Dendritic cell treated with granulocyte-macrophage colony-stimulating factor and Interleukin-4, amounts not matched to agents 40 ng/mL and 50 ng/mL, for 4 days (primary cell): ENCODE measurements around the gene CLDND2.
A peak's percentile ranks its signal among the peaks of the same experiment; 100 is the strongest.
"Not testable (repeated sequence)": the region's sequence is repeated elsewhere in the genome, so short reads cannot be mapped to it uniquely, and the experiment has no call there.

Experiments
- H3K27ac Mint-ChIP-seq: one replicate; pipeline ENCODE4 v1.8.0; 2022; ENCODE audit warnings: mild to moderate bottlenecking, mixed read lengths
- H3K27me3 Mint-ChIP-seq: one replicate; pipeline ENCODE4 v1.8.0; 2022; ENCODE audit warnings: mild to moderate bottlenecking, mixed read lengths
- H3K36me3 Mint-ChIP-seq: one replicate; pipeline ENCODE4 v1.8.0; 2022; ENCODE audit warnings: low read depth, mixed read lengths
- H3K4me1 Mint-ChIP-seq: one replicate; pipeline ENCODE4 v1.8.0; 2022; ENCODE audit warnings: low read depth, mixed read lengths
- H3K4me3 Mint-ChIP-seq: one replicate; pipeline ENCODE4 v1.8.0; 2022; ENCODE audit warnings: mild to moderate bottlenecking, moderate library complexity, mixed read lengths
- H3K9me3 Mint-ChIP-seq: one replicate; pipeline ENCODE4 v1.8.0; 2022; ENCODE audit warnings: mixed read lengths
- intact Hi-C: fragments of 100-400 bp; cut with micrococcal nuclease; formaldehyde crosslinking; loops from one replicate; pipeline ENCODE4 v1.15.0; 2022

Gene CLDND2, protein sequence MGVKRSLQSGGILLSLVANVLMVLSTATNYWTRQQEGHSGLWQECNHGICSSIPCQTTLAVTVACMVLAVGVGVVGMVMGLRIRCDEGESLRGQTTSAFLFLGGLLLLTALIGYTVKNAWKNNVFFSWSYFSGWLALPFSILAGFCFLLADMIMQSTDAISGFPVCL

DNA sequence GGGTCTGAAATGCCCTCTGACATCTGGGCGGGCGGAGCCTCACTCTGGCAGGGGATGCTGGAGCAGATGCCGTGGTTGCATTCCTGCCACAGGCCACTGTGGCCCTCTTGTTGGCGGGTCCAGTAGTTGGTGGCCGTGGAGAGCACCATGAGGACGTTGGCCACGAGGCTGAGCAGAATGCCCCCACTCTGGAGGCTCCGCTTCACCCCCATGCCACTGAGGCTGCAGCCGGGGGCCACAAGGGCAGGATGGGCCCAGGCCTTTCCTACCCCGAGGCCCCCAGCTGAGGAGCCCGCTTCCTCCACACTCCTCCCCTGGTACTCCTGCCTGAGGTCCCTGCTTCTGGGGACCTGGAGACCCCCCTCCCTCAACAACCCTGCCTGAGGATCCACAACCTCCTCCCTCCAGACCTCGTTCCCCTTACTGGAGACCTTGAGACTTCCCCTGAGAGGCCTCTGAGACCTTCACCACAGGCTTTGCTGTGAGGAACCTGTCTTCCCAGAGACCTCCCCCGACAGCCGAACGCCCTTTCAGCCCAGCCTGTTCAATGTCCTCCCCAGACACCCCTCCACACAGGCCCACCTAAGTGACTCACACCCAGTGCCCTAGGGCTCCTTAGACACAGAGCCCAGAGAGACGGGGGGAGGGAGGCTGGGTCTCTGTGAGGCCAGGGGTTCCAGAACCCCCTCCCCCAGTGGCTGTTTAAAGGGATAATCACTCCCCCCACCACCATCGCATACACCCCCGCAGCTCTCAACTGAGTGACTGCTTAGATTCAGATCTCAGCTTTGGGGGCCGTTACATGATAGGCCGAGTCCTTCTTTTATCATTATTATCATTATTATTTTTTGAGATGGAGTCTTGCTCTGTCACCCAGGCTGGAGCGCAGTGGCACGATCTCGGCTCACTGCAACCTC lies at the start of gene CLDND2:
Gene CLDND2, minus strand, starts transcription at position 638 of the 917 bp plus-strand sequence. Its CDS starts 426 bp downstream, at position 212.
- intact Hi-C loops: no loop called here
- Mint-ChIP-seq H3K27me3 (no peaks in the 10 kb centered on the region), H3K27ac (peak within 1 kb of the TSS; percentile 85), H3K9me3 (no peaks in the 10 kb centered on the region), H3K4me1 (peaks cover 65% of the 10 kb centered on the region), H3K4me3 (peak within 1 kb of the TSS; percentile 77), H3K36me3 (peaks cover 13% of the 10 kb centered on the region)

DNA sequence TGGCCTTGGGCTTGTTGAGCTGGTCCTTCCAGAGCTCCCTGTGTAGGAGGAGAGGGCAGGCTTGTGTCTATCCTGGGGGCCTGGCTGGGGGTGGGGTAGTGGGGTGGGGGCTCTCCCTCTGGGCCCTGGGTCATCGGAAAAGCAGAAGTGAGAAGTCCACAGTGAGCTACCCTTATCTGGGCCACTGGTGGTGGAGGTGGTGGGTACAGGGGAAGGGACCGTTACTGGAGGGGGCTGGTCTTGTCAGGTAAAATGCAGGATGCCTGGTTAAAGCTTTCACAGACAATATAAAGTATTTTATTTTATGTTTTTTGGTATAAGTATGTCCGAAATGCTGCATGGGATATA lies 49.0 kb upstream of the CLDND2 start:
- peaks cover 12% of the 10 kb centered on the region for H3K27me3 Mint-ChIP-seq
- peaks cover 23% of the 10 kb centered on the region for H3K36me3 Mint-ChIP-seq
- peak overlapping the region; percentile 66 for H3K4me3 Mint-ChIP-seq
- H3K9me3 Mint-ChIP-seq: no peaks in the 10 kb centered on the region
- intact Hi-C loops: no loop called here
- H3K4me1 Mint-ChIP-seq: peaks cover 63% of the 10 kb centered on the region
- peak overlapping the region; percentile 92 for H3K27ac Mint-ChIP-seq

DNA sequence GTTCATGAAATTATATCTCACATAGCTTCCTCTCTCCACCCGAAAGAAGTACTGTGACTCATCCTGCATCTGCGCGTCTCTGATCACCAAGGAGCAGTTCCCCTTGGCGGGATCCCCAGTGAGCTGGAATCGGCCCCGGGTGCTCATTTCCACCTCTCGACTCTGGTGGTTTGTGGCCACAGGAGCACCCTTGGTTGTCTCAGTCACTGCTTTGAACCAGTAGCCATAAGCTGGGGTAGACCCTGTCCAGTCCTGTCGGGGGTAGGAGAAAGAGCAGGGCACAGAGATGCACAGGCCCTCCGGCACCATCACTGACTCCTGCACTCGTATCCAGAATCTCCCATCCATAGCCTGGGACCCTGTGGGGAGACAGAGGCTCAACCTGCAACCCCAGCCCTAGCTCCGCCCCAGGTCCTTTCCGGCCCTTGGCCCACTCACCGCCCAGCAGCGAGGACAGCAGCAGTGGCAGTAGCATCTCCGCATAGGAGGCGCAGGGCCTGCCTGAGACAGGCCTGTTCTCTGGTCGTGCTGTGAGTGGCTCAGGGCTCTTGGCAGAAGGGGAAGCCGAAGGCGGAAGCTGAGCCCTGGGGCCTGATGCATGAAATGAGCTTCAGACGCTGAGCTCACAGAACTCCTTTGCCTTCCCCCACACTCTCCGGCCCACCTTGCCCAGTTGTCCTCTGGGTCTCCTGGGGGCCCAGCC lies 48.5 kb upstream of the CLDND2 start, which contains the start of gene SIGLEC10:
Gene SIGLEC10, minus strand, starts transcription at position 536 of the 703 bp plus-strand sequence. Its CDS starts 61 bp downstream, at position 475.
- peak within 1 kb of the TSS; percentile 66 for H3K4me3 Mint-ChIP-seq
- H3K9me3 Mint-ChIP-seq: no peaks in the 10 kb centered on the region
- H3K36me3 Mint-ChIP-seq: peaks cover 28% of the 10 kb centered on the region
- H3K27me3 Mint-ChIP-seq: peaks cover 12% of the 10 kb centered on the region
- H3K4me1 Mint-ChIP-seq: peaks cover 63% of the 10 kb centered on the region
- intact Hi-C loops: no loop called here
- peak within 1 kb of the TSS; percentile 92 for H3K27ac Mint-ChIP-seq

DNA sequence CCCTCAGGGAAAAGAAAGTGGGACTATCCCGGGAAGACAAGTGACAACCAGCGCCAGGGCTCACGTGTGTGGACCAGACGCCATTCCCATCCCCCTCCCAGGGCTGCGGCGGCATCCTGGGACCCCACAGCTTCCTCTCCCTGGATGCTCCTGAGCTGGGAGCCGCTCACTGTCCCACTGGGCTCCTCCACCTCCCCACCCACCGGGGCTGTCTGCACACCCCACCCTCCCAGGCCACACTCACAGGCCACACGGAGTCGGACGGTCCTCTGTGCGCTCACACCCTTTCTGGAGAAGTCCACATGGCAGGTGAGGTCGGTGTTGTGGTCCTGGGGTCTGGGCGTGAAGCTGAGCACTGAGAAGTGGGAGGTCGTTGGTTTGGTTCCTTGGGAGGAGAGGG lies 47.6 kb upstream of the CLDND2 start:
- H3K27ac Mint-ChIP-seq: peak overlapping the region; percentile 92
- intact Hi-C loops, H3K27me3 Mint-ChIP-seq, H3K9me3 Mint-ChIP-seq, H3K4me3 Mint-ChIP-seq: not testable (repeated sequence)
- H3K36me3 Mint-ChIP-seq: peaks cover 33% of the 10 kb centered on the region
- H3K4me1 Mint-ChIP-seq: peaks cover 55% of the 10 kb centered on the region

DNA sequence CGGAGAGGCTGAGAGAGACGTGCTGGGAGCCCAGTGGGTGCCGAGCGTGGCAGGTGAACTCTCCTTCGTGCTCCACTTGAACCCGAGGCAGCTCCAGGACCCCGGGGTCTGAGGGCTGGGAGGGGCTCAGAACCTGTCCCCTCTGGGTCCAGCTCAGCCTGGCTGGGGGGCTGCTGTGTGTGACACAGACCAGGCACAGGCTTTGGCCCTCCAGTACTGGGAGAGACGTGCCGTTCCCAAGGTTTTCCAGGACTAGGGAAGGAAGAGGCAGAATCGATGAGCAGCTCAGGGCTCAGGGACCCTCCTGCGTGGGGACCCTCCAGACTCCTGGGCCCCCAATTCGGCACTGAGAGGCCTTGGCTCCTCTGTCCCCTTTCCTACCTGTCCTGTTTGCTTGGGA lies 46.4 kb upstream of the CLDND2 start:
- peaks cover 2% of the 10 kb centered on the region for H3K27me3 Mint-ChIP-seq
- peaks cover 43% of the 10 kb centered on the region for H3K36me3 Mint-ChIP-seq
- intact Hi-C loops: no loop called here
- H3K9me3 Mint-ChIP-seq: no peaks in the 10 kb centered on the region
- H3K4me1 Mint-ChIP-seq: peaks cover 55% of the 10 kb centered on the region
- H3K27ac Mint-ChIP-seq: peak overlapping the region; percentile 50
- H3K4me3 Mint-ChIP-seq: no peak overlapping the region

DNA sequence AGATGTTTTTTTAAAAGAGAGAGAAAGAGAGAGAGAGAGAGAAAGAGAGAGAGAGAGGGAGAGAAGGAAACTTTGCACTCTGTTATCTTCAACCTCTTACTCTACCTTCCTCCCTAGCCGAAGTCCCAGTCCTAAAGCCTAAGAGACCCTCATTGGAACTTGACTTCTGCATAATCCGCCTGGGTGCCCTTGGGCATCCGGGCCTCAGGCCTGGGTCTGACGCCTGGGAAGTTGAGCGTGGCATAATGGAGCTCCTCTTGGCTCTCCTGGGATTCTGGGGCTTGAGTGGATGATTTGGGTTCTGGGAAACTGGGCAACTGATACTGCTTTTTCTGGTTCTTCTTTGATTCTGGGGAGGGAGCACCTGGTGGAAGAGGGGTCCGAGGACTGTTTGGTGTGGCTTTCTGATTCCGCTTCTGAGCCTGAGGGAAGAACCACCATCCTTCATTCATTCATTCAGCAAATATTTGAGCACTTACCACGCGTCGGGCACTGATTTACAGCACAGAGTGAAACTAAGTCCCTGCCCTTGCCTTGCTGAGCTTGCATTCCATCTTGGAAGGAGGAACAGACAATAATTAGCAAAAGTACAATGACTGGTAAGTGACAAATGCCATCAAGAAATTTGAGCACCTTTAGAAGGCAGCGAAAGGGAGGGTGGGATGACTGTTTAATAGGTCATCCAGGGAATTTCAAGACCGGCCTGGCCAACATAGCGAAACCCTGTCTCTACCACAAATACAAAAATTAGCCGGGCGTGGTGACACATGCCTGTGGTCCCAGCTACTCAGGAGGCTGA lies 42.3 kb upstream of the CLDND2 start:
- Mint-ChIP-seq H3K36me3 (peaks cover 43% of the 10 kb centered on the region), H3K4me3 (no peak overlapping the region), H3K4me1 (peaks cover 58% of the 10 kb centered on the region), H3K9me3 (no peaks in the 10 kb centered on the region), H3K27me3 (peaks cover 2% of the 10 kb centered on the region), H3K27ac (no peak overlapping the region)
- intact Hi-C loops: no loop called here

DNA sequence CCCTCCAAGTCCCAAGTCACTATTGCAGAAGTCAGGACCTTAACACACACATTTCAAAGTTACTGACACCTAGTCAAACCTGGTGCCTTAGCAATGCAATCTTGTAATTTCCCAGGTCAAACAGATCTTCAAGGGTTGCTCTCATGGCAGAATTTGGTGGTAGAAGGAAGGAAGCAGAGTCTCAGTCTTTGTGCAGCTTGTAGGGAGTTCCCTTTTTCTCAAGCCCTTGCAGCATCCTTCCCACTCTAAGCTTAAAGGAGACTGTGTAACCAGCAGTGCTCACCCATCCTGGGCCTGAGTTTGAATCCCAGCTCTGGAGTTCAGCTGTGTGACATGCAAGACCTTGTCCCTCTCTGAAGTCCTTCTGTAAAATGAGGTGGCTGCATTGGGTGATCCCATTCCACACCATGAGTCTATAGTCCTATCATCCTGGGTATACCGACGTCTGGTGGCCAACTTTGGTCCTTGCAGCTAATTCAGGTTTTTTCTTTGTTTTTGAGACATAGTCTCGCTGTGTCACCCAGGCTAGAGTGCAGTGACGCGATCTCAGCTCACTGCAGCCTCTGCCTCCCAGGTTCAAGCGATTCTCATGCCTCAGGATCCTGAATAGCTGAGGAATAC lies 38.8 kb upstream of the CLDND2 start:
- intact Hi-C loops: no loop called here
- Mint-ChIP-seq H3K27ac (peak overlapping the region; percentile 61), H3K4me3 (no peak overlapping the region), H3K36me3 (peaks cover 19% of the 10 kb centered on the region), H3K27me3 (peaks cover 2% of the 10 kb centered on the region), H3K4me1 (peaks cover 52% of the 10 kb centered on the region), H3K9me3 (peaks cover 12% of the 10 kb centered on the region)

DNA sequence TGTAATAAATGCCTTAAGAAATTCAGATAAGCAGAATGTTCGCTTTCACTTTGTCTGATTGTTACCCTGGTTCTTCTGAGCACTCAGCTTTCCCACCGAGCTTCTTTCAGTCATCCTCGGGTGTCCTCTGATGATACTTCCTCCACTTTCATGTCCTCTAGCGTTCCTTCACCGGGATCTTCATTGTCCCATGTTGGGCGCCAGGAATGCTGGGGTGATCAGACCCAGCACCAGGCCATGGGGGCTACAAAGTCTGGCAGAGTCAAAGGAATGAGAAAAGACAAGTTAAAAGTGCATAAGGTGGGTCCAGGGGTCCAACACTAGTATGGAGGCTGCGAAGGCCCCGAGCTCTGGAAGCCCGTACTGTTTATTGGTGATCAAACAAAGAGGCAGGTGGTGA lies 33.3 kb upstream of the CLDND2 start:
- no peaks in the 10 kb centered on the region for H3K27me3 Mint-ChIP-seq
- no peak overlapping the region for H3K27ac Mint-ChIP-seq
- H3K9me3 Mint-ChIP-seq: peaks cover 26% of the 10 kb centered on the region
- peaks cover 20% of the 10 kb centered on the region for H3K4me1 Mint-ChIP-seq
- intact Hi-C loops: no loop called here
- H3K36me3 Mint-ChIP-seq: peaks cover 7% of the 10 kb centered on the region
- no peak overlapping the region for H3K4me3 Mint-ChIP-seq

DNA sequence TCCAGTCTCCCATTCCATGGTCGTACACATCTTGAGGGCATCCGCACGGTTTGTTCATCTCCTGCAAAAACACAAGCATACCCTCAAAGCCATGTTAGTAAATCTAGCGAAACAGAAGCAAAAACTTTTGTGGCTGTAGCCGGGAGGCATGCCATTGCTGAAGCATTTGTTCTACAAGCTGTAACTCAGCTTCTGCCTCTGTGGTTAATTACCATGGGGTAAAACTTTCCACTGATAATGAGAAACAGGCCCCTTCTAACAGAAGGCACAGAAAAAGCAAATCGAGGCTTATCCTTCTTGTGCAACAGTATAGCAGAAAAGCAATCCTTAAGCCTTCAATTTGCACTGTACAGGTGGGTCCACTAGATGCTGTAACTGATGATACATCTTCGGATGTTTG lies 31.1 kb upstream of the CLDND2 start:
- H3K36me3 Mint-ChIP-seq, H3K4me3 Mint-ChIP-seq, intact Hi-C loops, H3K27me3 Mint-ChIP-seq, H3K4me1 Mint-ChIP-seq, H3K27ac Mint-ChIP-seq: not testable (repeated sequence)
- H3K9me3 Mint-ChIP-seq: peaks cover 26% of the 10 kb centered on the region

DNA sequence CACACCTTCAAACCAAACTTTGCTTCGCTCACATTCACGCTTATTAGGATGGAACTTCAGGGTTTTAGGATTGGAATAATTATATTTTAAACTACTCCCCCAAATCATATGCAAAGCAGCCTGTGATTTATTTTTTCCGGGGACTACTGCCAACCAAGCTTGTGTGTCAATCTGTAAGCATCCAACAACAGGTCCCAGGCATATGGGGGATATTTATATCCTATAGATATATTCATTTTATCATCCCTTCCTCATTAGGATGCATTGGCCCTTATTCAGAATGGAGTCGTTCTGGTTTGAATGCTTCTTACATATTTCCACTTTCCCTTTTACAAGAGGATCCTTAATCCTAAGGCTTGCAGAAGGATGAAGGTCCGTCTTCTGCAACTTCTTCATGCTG lies 30.4 kb upstream of the CLDND2 start:
- H3K4me1 Mint-ChIP-seq: peaks cover 14% of the 10 kb centered on the region
- H3K27me3 Mint-ChIP-seq: no peaks in the 10 kb centered on the region
- peaks cover 26% of the 10 kb centered on the region for H3K9me3 Mint-ChIP-seq
- H3K36me3 Mint-ChIP-seq: peaks cover 7% of the 10 kb centered on the region
- intact Hi-C loops: no loop called here
- no peak overlapping the region for H3K27ac Mint-ChIP-seq
- no peak overlapping the region for H3K4me3 Mint-ChIP-seq

DNA sequence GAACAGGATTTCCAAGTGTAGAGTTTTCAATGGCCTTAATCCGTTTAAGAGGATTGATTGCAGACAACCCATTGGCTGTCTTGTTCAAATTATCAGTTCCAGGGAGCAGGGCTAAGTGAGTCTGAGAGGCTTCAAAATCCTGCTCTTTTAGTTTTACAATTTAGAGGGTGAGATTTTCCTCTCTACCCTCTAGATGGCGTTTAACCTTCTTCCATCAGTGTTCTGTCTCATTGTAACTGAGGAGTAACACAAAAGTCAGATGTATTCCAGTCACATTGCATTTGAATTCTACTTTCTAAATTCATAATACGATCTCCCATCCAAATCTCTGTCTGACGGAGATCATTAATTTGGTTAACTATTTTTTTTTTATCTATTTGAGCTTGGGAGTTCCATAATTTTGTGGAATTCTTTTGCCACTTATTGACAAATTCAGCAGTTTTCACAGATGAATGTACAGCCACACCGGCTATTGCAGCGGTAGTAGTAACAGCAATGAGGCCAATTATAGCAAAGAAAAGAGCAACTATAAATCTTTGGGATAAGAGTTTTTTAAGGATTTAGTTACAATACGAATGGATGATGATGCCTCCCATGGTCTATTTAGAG lies 29.4 kb upstream of the CLDND2 start:
- Mint-ChIP-seq H3K27me3 (no peaks in the 10 kb centered on the region), H3K36me3 (peaks cover 7% of the 10 kb centered on the region), H3K4me1 (peaks cover 14% of the 10 kb centered on the region), H3K9me3 (peaks cover 19% of the 10 kb centered on the region), H3K27ac (no peak overlapping the region), H3K4me3 (no peak overlapping the region)
- intact Hi-C loops: no loop called here

DNA sequence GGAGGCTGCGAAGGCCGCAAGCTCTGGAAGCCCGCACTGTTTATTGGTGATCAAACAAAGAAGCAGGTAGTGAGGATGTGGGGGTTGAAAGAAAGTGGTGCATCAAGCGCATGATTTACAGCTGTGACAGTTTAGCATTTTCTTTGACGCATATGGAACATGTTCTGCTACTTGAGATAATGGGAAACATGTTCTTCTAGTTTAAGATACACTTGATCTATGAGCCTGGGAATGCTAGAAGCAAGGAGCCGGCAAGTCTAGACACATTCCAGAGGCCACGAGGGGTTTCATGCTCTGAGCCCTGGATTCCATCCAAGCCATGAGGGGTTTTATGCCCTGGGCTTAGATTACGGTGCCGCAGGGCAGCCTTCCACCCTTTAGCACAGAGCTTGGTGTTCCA lies 28.6 kb upstream of the CLDND2 start:
- intact Hi-C loops, H3K36me3 Mint-ChIP-seq, H3K27ac Mint-ChIP-seq, H3K27me3 Mint-ChIP-seq, H3K4me3 Mint-ChIP-seq: not testable (repeated sequence)
- H3K9me3 Mint-ChIP-seq: peaks cover 12% of the 10 kb centered on the region
- peaks cover 14% of the 10 kb centered on the region for H3K4me1 Mint-ChIP-seq

DNA sequence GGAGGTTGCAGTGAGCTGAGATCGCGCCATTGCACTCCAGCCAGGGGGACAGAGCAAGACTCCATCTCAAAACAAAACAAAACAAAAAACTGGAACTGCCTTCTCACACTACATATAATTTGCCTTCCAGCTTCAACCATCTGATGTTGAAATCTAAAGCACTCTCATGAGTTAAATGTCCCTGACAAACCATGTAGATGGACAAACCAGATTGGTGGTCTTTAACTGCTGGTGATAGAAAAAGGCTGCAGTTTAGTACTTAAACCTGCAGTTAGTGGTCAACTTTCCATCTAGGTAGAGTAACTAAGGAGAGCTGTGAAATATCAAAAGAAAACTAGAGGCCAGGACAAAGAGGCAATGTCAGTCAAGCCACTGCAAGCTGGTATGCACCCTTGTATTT lies 27.4 kb upstream of the CLDND2 start:
- no peak overlapping the region for H3K4me3 Mint-ChIP-seq
- H3K9me3 Mint-ChIP-seq: no peaks in the 10 kb centered on the region
- H3K4me1 Mint-ChIP-seq: peaks cover 17% of the 10 kb centered on the region
- no peaks in the 10 kb centered on the region for H3K36me3 Mint-ChIP-seq
- H3K27me3 Mint-ChIP-seq: no peaks in the 10 kb centered on the region
- peak overlapping the region; percentile 73 for H3K27ac Mint-ChIP-seq
- intact Hi-C loops: no loop called here
